HG02852 (cell line): ENCODE measurements around the gene CT45A9.
"Not testable (repeated sequence)": the region's sequence is repeated elsewhere in the genome, so short reads cannot be mapped to it uniquely, and the experiment has no call there.

ENCODE experiments used
- ATAC-seq: cut with Tn5 transposase; IDR thresholded peaks from one replicate; pipeline ENCODE4 v1.9.1; 2021; ENCODE audit warnings: mild to moderate bottlenecking, moderate library complexity; ENCODE audit not compliant: unreplicated experiment

CT45A9 gene, protein sequence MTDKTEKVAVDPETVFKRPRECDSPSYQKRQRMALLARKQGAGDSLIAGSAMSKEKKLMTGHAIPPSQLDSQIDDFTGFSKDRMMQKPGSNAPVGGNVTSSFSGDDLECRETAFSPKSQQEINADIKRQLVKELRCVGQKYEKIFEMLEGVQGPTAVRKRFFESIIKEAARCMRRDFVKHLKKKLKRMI

DNA sequence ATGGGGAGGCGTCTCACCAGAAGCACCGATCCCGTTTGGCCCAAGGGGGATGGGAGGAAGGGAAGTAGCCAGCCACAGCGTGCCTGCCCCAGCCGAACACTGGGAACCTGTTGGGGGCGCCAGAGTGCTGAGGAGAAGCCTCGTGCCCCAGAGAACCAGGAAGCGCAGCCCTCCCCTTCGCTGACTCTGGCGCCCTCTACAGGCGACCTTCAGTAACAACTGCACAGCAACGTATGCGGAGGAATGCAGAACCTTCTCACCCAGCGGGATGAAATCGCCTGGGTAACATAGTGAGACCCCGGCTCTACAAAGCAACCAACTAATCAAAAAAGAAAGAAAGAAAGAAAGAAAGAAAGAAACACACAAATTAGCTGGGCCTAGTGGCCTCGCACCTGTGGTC is at the start of gene CT45A9:
CT45A9 (minus strand) TSS at position 101 of the 400 bp plus-strand sequence. CDS start 3,751 bp downstream, outside the sequence.
- ATAC-seq, result not testable (repeated sequence)

DNA sequence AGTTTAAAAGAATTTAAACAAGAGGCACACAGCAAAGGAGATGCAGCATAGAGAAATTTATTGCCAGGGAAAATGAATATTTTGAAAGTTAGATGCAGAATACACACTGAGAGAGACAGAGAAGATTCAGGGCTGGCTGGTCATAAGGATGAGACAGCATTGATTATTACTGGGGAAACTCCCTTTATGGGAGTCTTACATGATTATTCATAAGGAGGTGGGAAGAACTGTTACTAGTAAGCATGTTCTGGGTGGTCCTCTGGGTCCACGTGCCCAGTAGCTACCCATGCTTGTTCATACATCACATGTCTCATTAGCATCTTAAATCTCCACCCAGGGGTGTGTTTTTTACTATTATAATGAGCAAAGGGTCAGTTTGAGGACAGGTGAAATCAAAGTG is 48.9 kb upstream of the CT45A9 start:
- not testable (repeated sequence) for ATAC-seq

DNA sequence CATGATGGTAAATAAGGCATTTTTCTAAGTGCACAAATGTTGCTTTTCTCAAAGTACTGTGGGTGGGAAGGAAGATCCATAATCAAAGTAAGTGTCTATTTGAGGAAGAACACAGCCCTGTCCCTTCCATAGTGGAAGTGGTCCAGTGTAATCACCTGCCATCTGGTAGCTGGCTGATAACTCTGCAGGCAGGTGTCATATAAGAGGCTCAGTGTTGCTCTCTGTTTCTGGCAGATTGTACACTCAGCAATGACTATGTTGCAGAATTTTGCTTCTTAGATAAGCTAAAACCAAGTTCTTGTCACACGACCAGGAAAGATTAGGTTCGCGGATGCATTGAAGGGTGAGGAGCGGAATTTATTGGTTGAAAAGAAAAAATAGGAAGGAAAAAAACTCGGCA is 42.8 kb upstream of the CT45A9 start:
- ATAC-seq, result no peak

DNA sequence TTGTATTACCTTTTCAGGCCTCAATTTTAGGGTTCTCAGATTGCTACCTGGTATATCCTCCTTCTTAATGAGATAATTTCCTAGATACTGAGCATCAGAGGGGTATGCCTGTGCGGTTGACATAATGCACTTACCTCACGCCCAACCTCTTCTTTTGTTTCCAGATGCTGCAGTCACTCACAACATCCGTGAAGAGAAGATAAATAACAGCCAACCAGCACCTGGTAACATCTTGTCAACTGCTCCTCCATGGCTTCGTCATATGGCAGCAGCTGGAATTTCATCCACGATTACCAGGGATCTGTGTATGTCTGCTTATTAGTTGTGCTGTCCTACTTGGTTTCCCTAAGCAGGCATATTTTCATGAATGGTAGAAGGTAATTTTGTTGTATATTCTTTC is 38.6 kb upstream of the CT45A9 start:
- no peak for ATAC-seq

DNA sequence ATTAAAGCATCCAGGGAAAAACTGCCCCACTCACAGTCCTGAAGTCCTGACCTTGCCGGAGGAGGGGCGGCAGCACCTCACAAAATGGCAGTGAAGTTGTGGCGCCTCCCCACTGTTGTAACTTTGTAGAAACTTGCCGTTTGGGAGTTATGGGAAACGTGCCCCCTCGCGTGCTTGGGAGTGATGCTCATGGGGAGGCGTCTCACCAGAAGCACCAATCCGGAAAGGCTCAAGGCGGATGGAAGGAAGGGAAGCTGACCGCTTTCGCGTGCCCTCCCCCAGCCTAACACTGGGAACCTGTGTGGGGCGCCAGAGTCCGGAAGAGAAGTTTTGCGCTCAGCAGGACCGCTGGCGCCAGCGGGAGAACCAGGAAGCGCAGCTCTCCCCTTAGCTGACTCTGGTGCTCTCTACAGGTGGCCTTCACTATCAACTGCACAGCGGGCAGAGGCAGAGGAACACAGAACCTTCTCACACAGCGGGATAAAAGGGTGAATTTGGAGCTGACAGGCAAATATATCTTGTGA is 21.7 kb upstream of the CT45A9 start, which contains the start of the genes CT45A10 and SAGE1:
CT45A10 (minus strand) TSS at position 151 of the 524 bp plus-strand sequence. CDS start 8,100 bp downstream, outside the sequence.
SAGE1 (plus strand) TSS at position 423 of the 524 bp plus-strand sequence. CDS start 2,527 bp downstream, outside the sequence.
- ATAC-seq, result no peak

DNA sequence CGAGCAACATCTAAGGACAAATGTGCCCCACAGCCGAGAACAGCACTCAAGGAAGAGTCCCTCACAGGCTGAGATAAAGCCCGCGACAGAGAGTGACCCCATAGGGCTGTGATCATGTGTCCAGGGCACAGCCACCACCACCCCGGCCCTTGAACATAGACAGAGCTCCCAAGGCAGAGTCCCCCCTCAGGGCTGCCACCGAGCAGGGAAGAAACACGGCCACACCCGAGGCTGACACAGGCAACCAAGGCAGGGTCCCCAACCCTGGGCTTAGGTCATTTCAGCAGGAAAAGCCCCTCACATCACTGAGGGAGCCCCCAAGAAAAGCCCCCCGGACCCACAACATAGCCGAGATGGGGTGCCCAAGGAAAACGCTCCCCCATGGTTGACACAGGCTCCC is 21.2 kb upstream of the CT45A9 start:
- ATAC-seq, result no peak

DNA sequence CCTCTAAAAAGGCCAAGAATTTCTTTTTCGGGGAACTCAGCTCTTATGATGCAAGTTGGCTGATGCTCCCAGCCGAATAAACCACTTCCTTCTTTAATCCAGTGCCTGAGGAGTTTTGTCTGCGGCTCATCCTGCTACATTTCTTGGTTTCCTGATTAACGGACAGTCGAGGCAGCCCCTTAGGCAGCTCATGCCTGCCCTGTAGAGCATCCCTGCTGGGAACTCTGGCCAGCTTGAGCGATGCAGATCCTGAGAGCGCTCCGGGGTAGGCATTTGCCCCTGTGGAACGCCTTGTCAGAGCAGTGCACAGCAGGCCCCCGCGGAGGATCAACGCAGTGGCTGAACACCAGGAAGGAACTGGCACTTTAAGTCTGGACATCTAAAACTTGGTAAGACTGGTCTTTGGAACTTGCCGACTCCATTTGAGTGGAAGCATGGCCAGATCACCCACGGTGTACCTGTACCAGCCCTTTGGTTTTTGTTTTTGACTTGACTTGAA is 18.5 kb upstream of the CT45A9 start:
- ATAC-seq, result no peak

DNA sequence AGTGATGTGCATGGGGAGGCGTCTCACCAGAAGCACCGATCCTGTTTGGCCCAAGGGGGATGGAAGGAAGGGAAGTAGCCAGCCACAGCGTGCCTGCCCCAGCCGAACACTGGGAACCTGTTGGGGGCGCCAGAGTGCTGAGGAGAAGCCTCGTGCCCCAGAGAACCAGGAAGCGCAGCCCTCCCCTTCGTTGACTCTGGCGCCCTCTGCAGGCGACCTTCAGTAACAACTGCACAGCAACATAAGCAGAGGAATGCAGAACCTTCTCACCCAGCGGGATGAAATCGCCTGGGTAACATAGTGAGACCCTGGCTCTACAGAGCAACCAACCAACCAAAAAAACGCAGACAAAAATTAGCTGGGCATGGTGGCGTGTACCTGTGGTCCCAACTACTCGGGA is 17.4 kb upstream of the CT45A9 start:
- not testable (repeated sequence) for ATAC-seq

DNA sequence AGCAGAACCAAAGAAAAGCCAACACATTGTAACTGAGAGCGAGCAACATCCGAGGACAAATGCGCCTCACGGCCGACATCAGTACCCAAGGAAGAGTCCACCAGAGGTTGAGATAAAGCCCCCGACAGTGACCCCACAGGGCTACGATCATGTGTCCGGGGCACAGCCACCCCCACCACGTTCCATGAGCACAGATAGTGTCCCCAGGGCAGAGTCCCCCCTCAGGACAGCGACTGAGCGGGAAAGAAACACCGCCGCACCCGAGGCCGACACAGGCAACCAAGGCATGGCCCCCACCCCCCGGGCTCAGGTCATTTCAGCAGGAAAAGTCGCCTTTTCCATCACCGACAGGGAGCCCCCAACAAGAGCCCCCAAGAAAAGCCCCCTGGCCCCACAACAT is 16.6 kb upstream of the CT45A9 start:
- ATAC-seq, result not testable (repeated sequence)

DNA sequence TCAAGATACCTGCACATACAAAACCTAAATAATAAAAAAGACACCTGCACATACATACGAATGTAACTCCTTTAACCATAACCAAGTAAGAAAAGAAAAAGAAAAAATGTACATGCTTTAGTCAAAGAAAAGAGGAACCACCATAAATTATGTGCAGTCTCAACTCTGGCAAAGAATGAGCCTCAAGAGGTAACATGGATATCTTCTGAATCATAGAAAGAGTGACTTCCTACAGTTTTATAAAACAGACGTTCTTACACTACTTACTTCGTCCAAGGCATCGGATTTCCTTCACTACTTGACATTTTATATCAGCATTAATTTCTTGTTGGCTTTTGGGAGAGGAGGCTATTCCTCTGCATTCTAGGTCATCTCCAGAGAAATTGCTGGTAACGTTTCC is 11.1 kb upstream of the CT45A9 start:
- ATAC-seq, result not testable (repeated sequence)

DNA sequence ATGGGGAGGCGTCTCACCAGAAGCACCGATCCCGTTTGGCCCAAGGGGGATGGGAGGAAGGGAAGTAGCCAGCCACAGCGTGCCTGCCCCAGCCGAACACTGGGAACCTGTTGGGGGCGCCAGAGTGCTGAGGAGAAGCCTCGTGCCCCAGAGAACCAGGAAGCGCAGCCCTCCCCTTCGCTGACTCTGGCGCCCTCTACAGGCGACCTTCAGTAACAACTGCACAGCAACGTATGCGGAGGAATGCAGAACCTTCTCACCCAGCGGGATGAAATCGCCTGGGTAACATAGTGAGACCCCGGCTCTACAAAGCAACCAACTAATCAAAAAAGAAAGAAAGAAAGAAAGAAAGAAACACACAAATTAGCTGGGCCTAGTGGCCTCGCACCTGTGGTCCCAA is 17.2 kb downstream of the CT45A9 start, which contains the start of gene CT45A8:
CT45A8 (minus strand) TSS at position 101 of the 400 bp plus-strand sequence. CDS start 3,755 bp downstream, outside the sequence.
- not testable (repeated sequence) for ATAC-seq

DNA sequence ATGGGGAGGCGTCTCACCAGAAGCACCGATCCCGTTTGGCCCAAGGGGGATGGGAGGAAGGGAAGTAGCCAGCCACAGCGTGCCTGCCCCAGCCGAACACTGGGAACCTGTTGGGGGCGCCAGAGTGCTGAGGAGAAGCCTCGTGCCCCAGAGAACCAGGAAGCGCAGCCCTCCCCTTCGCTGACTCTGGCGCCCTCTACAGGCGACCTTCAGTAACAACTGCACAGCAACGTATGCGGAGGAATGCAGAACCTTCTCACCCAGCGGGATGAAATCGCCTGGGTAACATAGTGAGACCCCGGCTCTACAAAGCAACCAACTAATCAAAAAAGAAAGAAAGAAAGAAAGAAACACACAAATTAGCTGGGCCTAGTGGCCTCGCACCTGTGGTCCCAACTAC is 34.4 kb downstream of the CT45A9 start, which contains the start of gene CT45A7:
CT45A7 (minus strand) TSS at position 101 of the 400 bp plus-strand sequence. CDS start 3,747 bp downstream, outside the sequence.
- ATAC-seq, result not testable (repeated sequence)

DNA sequence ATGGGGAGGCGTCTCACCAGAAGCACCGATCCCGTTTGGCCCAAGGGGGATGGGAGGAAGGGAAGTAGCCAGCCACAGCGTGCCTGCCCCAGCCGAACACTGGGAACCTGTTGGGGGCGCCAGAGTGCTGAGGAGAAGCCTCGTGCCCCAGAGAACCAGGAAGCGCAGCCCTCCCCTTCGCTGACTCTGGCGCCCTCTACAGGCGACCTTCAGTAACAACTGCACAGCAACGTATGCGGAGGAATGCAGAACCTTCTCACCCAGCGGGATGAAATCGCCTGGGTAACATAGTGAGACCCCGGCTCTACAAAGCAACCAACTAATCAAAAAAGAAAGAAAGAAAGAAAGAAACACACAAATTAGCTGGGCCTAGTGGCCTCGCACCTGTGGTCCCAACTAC is 51.7 kb downstream of the CT45A9 start, which contains the start of gene CT45A2:
CT45A2 (minus strand) TSS at position 101 of the 400 bp plus-strand sequence. CDS start 3,747 bp downstream, outside the sequence.
- ATAC-seq, result not testable (repeated sequence)
